ENCODE results near the gene CHCT1. TPM values are rescaled to one million over a fixed set of nuclear protein-coding genes. Genes with fewer than 3 reads are reported as not detected.
A peak's percentile ranks its signal among the peaks of the same experiment; 100 is the strongest.
"Not testable (repeated sequence)": the region's sequence is repeated elsewhere in the genome, so short reads cannot be mapped to it uniquely, and the experiment has no call there.

CHCT1 gene
- not detected in 2 replicates for total RNA-seq (2014; rRNA removed; shearing (Covaris generic))

- DNase-seq, result peak; percentile 64
- peaks cover 9% of the 10 kb centered on the region for H3K27me3 ChIP-seq (ENCODE audit: control insufficient read depth, insufficient read depth, low read length)
- no peaks in the 10 kb centered on the region for H3K36me3 ChIP-seq (replicated peaks; ENCODE audit: control insufficient read depth, insufficient read depth, low read length)
- H3K4me3 ChIP-seq (ENCODE audit: insufficient read depth, low read depth, low read length), result peak within 1 kb of the TSS; percentile 54
These were observed at the start of gene CHCT1 for GRCh38 chr17:60422162-60422665. TSS of gene CHCT1 (plus strand) at chr17:60422489. CDS start at chr17:60422593, 104 bp downstream.

GRCh38 chr17:60372790-60373483 is 49.4 kb upstream of the CHCT1 start:
- no peak for DNase-seq
- Histone ChIP-seq H3K4me3 (ENCODE audit: insufficient read depth, low read depth, low read length) (no peak overlapping the region), H3K27me3 (ENCODE audit: control insufficient read depth, insufficient read depth, low read length) (no peaks in the 10 kb centered on the region), H3K36me3 (replicated peaks; ENCODE audit: control insufficient read depth, insufficient read depth, low read length) (no peaks in the 10 kb centered on the region)

GRCh38 chr17:60378187-60378586 is 44.1 kb upstream of the CHCT1 start:
- H3K27me3 ChIP-seq (ENCODE audit: control insufficient read depth, insufficient read depth, low read length); H3K36me3 ChIP-seq (replicated peaks; ENCODE audit: control insufficient read depth, insufficient read depth, low read length); H3K4me3 ChIP-seq (ENCODE audit: insufficient read depth, low read depth, low read length); DNase-seq: not testable (repeated sequence)

GRCh38 chr17:60379461-60379860 is 42.8 kb upstream of the CHCT1 start:
- H3K4me3 ChIP-seq (ENCODE audit: insufficient read depth, low read depth, low read length); H3K27me3 ChIP-seq (ENCODE audit: control insufficient read depth, insufficient read depth, low read length); DNase-seq: not testable (repeated sequence)

GRCh38 chr17:60381958-60382357 is 40.3 kb upstream of the CHCT1 start:
- DNase-seq, result no peak
- Histone ChIP-seq H3K4me3 (ENCODE audit: insufficient read depth, low read depth, low read length) (no peak overlapping the region), H3K36me3 (replicated peaks; ENCODE audit: control insufficient read depth, insufficient read depth, low read length) (no peaks in the 10 kb centered on the region), H3K27me3 (ENCODE audit: control insufficient read depth, insufficient read depth, low read length) (no peaks in the 10 kb centered on the region)

More at GRCh38 chr17:60379461-60379860, 42.8 kb upstream of the CHCT1 start:
- not testable (repeated sequence) for H3K36me3 ChIP-seq (replicated peaks; ENCODE audit: control insufficient read depth, insufficient read depth, low read length)

GRCh38 chr17:60383379-60383778 is 38.9 kb upstream of the CHCT1 start:
- DNase-seq, result no peak
- Histone ChIP-seq H3K27me3 (ENCODE audit: control insufficient read depth, insufficient read depth, low read length) (no peaks in the 10 kb centered on the region), H3K36me3 (replicated peaks; ENCODE audit: control insufficient read depth, insufficient read depth, low read length) (no peaks in the 10 kb centered on the region), H3K4me3 (ENCODE audit: insufficient read depth, low read depth, low read length) (no peak overlapping the region)

- H3K4me3 ChIP-seq (ENCODE audit: insufficient read depth, low read depth, low read length); DNase-seq: not testable (repeated sequence)
These were observed 37.4 kb upstream of the CHCT1 start for GRCh38 chr17:60384921-60385320.

GRCh38 chr17:60386147-60387058 is 35.9 kb upstream of the CHCT1 start:
- DNase-seq, result no peak
- H3K4me3 ChIP-seq (ENCODE audit: insufficient read depth, low read depth, low read length), result no peak overlapping the region
- H3K36me3 ChIP-seq (replicated peaks; ENCODE audit: control insufficient read depth, insufficient read depth, low read length), result no peaks in the 10 kb centered on the region
- H3K27me3 ChIP-seq (ENCODE audit: control insufficient read depth, insufficient read depth, low read length), result no peaks in the 10 kb centered on the region

More at GRCh38 chr17:60384921-60385320, 37.4 kb upstream of the CHCT1 start:
- not testable (repeated sequence) for H3K36me3 ChIP-seq (replicated peaks; ENCODE audit: control insufficient read depth, insufficient read depth, low read length); H3K27me3 ChIP-seq (ENCODE audit: control insufficient read depth, insufficient read depth, low read length)

GRCh38 chr17:60387666-60388065 is 34.6 kb upstream of the CHCT1 start:
- no peaks in the 10 kb centered on the region for H3K27me3 ChIP-seq (ENCODE audit: control insufficient read depth, insufficient read depth, low read length)
- no peak for DNase-seq
- no peak overlapping the region for H3K4me3 ChIP-seq (ENCODE audit: insufficient read depth, low read depth, low read length)
- no peaks in the 10 kb centered on the region for H3K36me3 ChIP-seq (replicated peaks; ENCODE audit: control insufficient read depth, insufficient read depth, low read length)

- peak; percentile 33 for DNase-seq
- H3K4me3 ChIP-seq (ENCODE audit: insufficient read depth, low read depth, low read length), result no peak overlapping the region
- no peaks in the 10 kb centered on the region for H3K27me3 ChIP-seq (ENCODE audit: control insufficient read depth, insufficient read depth, low read length)
- no peaks in the 10 kb centered on the region for H3K36me3 ChIP-seq (replicated peaks; ENCODE audit: control insufficient read depth, insufficient read depth, low read length)
These were observed 33.5 kb upstream of the CHCT1 start for GRCh38 chr17:60388742-60389141.

- H3K27me3 ChIP-seq (ENCODE audit: control insufficient read depth, insufficient read depth, low read length), result no peaks in the 10 kb centered on the region
- no peak overlapping the region; the same call in 1 of the 2 replicates for H3K4me3 ChIP-seq (ENCODE audit: insufficient read depth, low read depth, low read length)
- H3K36me3 ChIP-seq (replicated peaks; ENCODE audit: control insufficient read depth, insufficient read depth, low read length), result no peaks in the 10 kb centered on the region
- DNase-seq, result no peak
These were observed 32.1 kb upstream of the CHCT1 start for GRCh38 chr17:60390186-60390585.

GRCh38 chr17:60390925-60391470 is 31.3 kb upstream of the CHCT1 start:
- Histone ChIP-seq H3K27me3 (ENCODE audit: control insufficient read depth, insufficient read depth, low read length) (no peaks in the 10 kb centered on the region), H3K4me3 (ENCODE audit: insufficient read depth, low read depth, low read length) (peak overlapping the region; percentile 97), H3K36me3 (replicated peaks; ENCODE audit: control insufficient read depth, insufficient read depth, low read length) (no peaks in the 10 kb centered on the region)
- DNase-seq, result peak; percentile 50

- Histone ChIP-seq H3K36me3 (replicated peaks; ENCODE audit: control insufficient read depth, insufficient read depth, low read length) (no peaks in the 10 kb centered on the region), H3K4me3 (ENCODE audit: insufficient read depth, low read depth, low read length) (peak overlapping the region; percentile 97), H3K27me3 (ENCODE audit: control insufficient read depth, insufficient read depth, low read length) (no peaks in the 10 kb centered on the region)
- peak; percentile 91 for DNase-seq
These were observed 30.7 kb upstream of the CHCT1 start for GRCh38 chr17:60391471-60392041.
